A549 (cell line): Measurements from ENCODE around the gene GMDS. TPM values are rescaled to one million over a fixed set of nuclear protein-coding genes. Genes with fewer than 3 reads are reported as not detected.
"Not testable (repeated sequence)": the region's sequence is repeated elsewhere in the genome, so short reads cannot be mapped to it uniquely, and the experiment has no call there.

Experiments
- ATAC-seq, 2 experiments: fragments of 200-7000 bp in 1 of 2; fragments of >200 bp in 1 of 2; cut with Nextera tagmentation in 1 of 2; cut with Tn5 transposase in 1 of 2; 3 replicates each; pipeline versions ENCODE4 v1.8.0 to v1.9.1; 2018 to 2020; ENCODE audit warnings: mild to moderate bottlenecking in 1 of 2, moderate library complexity in 1 of 2
- CTCF ChIA-PET: fragments of 300-600 bp; sonication (Branson Sonifier 250); formaldehyde crosslinking; extraction: SDS; loops from one replicate; lab custom pipeline; 2021; ENCODE audit warnings: antibody characterized with exemption, inconsistent platforms; lab: Yijun Ruan, JAX
- POLR2A ChIA-PET: fragments of 350-600 bp; formaldehyde crosslinking; extraction: SDS; loops from one replicate; lab custom pipeline; 2021; ENCODE audit warnings: antibody characterized with exemption, inconsistent platforms; lab: Yijun Ruan, JAX
- DNase-seq, 2 experiments: peaks; one replicate each; pipeline versions ENCODE4 v3.0.0 to v3.0.0-alpha.2; 2011 to 2016; ENCODE audit warnings: low read depth in 1 of 2, low spot score in 1 of 2
- FAIRE-seq: peaks from 2 replicates; lab custom pipeline; 2011; peaks lifted over from hg19 to GRCh38; lab: Jason Lieb, UNC
- H3K27ac ChIP-seq, 2 experiments: fragments of >200 bp; sonication (Bioruptor Twin); formaldehyde crosslinking; 3 replicates each; pipeline ENCODE4 v1.5.1; 2016 to 2017
- H3K4me1 ChIP-seq: fragments of >200 bp; sonication (Bioruptor Twin); formaldehyde crosslinking; 3 replicates; pipeline ENCODE4 v1.6.1; 2016
- H3K4me2 ChIP-seq: fragments of >200 bp; sonication (Bioruptor Twin); formaldehyde crosslinking; 3 replicates; pipeline ENCODE4 v1.6.1; 2016
- H3K4me3 ChIP-seq: fragments of >200 bp; sonication (Bioruptor Twin); formaldehyde crosslinking; 3 replicates; pipeline ENCODE4 v1.5.1; 2016
- H3K9me3 ChIP-seq: fragments of >200 bp; sonication (Bioruptor Twin); formaldehyde crosslinking; 3 replicates; pipeline ENCODE4 v1.6.1; 2016
- BHLHE40 ChIP-seq: IDR thresholded peaks from 2 replicates; pipeline ENCODE4 v1.6.1; 2012; ENCODE audit warnings: low read depth, low read length, inconsistent platforms
- CBX2 ChIP-seq: fragments of 200-600 bp; sonication (generic); IDR thresholded peaks from 2 replicates; pipeline ENCODE4 v1.6.1; 2016; ENCODE audit warnings: low read depth, mild to moderate bottlenecking, borderline replicate concordance
- CBX8 ChIP-seq: fragments of 200-600 bp; sonication (generic); IDR thresholded peaks from 2 replicates; pipeline ENCODE4 v1.6.1; 2016
- CEBPB ChIP-seq, 2 experiments: fragments of >200 bp in 1 of 2; sonication (Bioruptor Twin) in 1 of 2; formaldehyde crosslinking in 1 of 2; IDR thresholded peaks; 2 replicates each; pipeline ENCODE4 v1.6.1; 2012 to 2016
- CHD2 ChIP-seq: fragments of 150-350 bp; IDR thresholded peaks from 2 replicates; pipeline ENCODE4 v1.6.1; 2014; ENCODE audit warnings: low read length; ENCODE audit not compliant: partially characterized antibody
- FOSL2 ChIP-seq, 2 experiments: fragments of 450-650 bp in 1 of 2; fragments of >200 bp in 1 of 2; sonication (Bioruptor Twin) in 1 of 2; formaldehyde crosslinking; IDR thresholded peaks; 2 replicates each; pipeline versions ENCODE4 v1.5.0 to v1.6.1; 2016 to 2020; ENCODE audit warnings: mild to moderate bottlenecking in 1 of 2, moderate library complexity in 1 of 2
- FOXS1 ChIP-seq: fragments of 250-450 bp; sonication (Bioruptor Pico); IDR thresholded peaks from 2 replicates; pipeline ENCODE4 v1.5.0; 2020; ENCODE audit warnings: mild to moderate bottlenecking, moderate library complexity
- HOXA7 ChIP-seq: fragments of 250-450 bp; sonication (Bioruptor Pico); IDR thresholded peaks from 2 replicates; pipeline ENCODE4 v1.5.0; 2020; ENCODE audit warnings: mild to moderate bottlenecking, moderate library complexity
- KDM1A ChIP-seq: fragments of 200-600 bp; sonication (generic); IDR thresholded peaks from 2 replicates; pipeline ENCODE4 v1.6.1; 2016; ENCODE audit warnings: low read depth, mild to moderate bottlenecking
- KDM5A ChIP-seq: fragments of 200-600 bp; sonication (generic); IDR thresholded peaks from 2 replicates; pipeline ENCODE4 v1.6.1; 2016; ENCODE audit warnings: antibody characterized with exemption, mild to moderate bottlenecking
- MAFK ChIP-seq: fragments of 450-650 bp; IDR thresholded peaks from 2 replicates; pipeline ENCODE4 v1.6.1; 2014; ENCODE audit not compliant: partially characterized antibody
- MAZ ChIP-seq: fragments of 150-350 bp; IDR thresholded peaks from 2 replicates; pipeline ENCODE4 v1.6.1; 2014; ENCODE audit warnings: antibody characterized with exemption, low read depth, low read length, borderline replicate concordance
- NFE2L2 ChIP-seq: fragments of 150-350 bp; conservative IDR thresholded peaks from 2 replicates; pipeline ENCODE4 v1.6.1; 2014; ENCODE audit warnings: low read length
- PHF8 ChIP-seq: fragments of 200-600 bp; sonication (generic); IDR thresholded peaks from 2 replicates; pipeline ENCODE4 v1.6.1; 2016; ENCODE audit warnings: low read depth, mild to moderate bottlenecking, antibody characterized with exemption, moderate library complexity, borderline replicate concordance
- POLR2A ChIP-seq: IDR thresholded peaks from 2 replicates; pipeline ENCODE4 v1.6.1; 2012; ENCODE audit warnings: mild to moderate bottlenecking, low read length
- POLR2AphosphoS2 ChIP-seq: conservative IDR thresholded peaks from 2 replicates; pipeline ENCODE4 v1.6.1; 2012; ENCODE audit warnings: low read length, improper control_type of control experiment, inconsistent platforms
- RCOR1 ChIP-seq: fragments of 150-350 bp; IDR thresholded peaks from 2 replicates; pipeline ENCODE4 v1.6.1; 2014; ENCODE audit warnings: antibody characterized with exemption, low read length, low read depth
- SMC3 ChIP-seq: fragments of >200 bp; sonication (Bioruptor Twin); formaldehyde crosslinking; IDR thresholded peaks from 3 replicates; pipeline ENCODE4 v1.6.1; 2018; ENCODE audit warnings: inconsistent platforms
- SREBF2 ChIP-seq: fragments of 450-650 bp; IDR thresholded peaks from 2 replicates; pipeline ENCODE4 v1.6.1; 2014; ENCODE audit warnings: mild to moderate bottlenecking, moderate library complexity
- ZNF302 ChIP-seq: fragments of 250-450 bp; sonication (Bioruptor Pico); IDR thresholded peaks from 2 replicates; pipeline ENCODE4 v1.9.0; 2021; ENCODE audit warnings: inconsistent platforms, mild to moderate bottlenecking, moderate library complexity
- WGBS: methylation state at CpG from one replicate; pipeline ENCODE4 v1.1.6; 2017; ENCODE audit errors: missing lambda C conversion rate; 5-methylcytosine and 5-hydroxymethylcytosine counted together
- polyA plus RNA-seq, 4 experiments: library from polyadenylated mRNA; depleted of rRNA in 3 of 4; stranded (reverse); fragments of >200 nt; fragmentation: RNase III in 1 of 4; extraction: RNeasy Plus Mini Kit Qiagen cat#74134 plus additional on column Dnase treatment in 1 of 4; gene quantifications; 2 replicates in 3 of 4; 3 replicates in 1 of 4; pipeline ENCODE4 v1.2.3, GENCODE V29; 2011 to 2017
- TF ChIP-seq, protein P1 (sequence below): fragments of 150-350 bp; IDR thresholded peaks from 2 replicates; pipeline ENCODE4 v1.6.1; 2014; ENCODE audit warnings: low read depth, mild to moderate bottlenecking, low read length
- TF ChIP-seq, protein P2 (sequence below): IDR thresholded peaks from 2 replicates; pipeline ENCODE4 v1.6.1; 2012; ENCODE audit warnings: low read depth, borderline replicate concordance
- TF ChIP-seq, protein P3 (sequence below): fragments of >200 bp; sonication (Bioruptor Twin); formaldehyde crosslinking; IDR thresholded peaks from 2 replicates; pipeline ENCODE4 v1.6.1; 2016
- TF ChIP-seq, protein P4 (sequence below): IDR thresholded peaks from 2 replicates; pipeline ENCODE4 v1.6.1; 2012
- TF ChIP-seq, protein P5 (sequence below): fragments of 450-650 bp; IDR thresholded peaks from 2 replicates; pipeline ENCODE4 v1.6.1; 2014; ENCODE audit warnings: antibody characterized with exemption
- TF ChIP-seq, protein P6 (sequence below): fragments of 200-600 bp; sonication (generic); IDR thresholded peaks from 2 replicates; pipeline ENCODE4 v1.6.1; 2016; ENCODE audit warnings: antibody characterized with exemption, mild to moderate bottlenecking, moderate library complexity

The GMDS gene
- polyA plus RNA-seq, 2 of the 4 experiments (the other 2 are of a cell fraction): 9.9 to 12.4 TPM

DNA sequence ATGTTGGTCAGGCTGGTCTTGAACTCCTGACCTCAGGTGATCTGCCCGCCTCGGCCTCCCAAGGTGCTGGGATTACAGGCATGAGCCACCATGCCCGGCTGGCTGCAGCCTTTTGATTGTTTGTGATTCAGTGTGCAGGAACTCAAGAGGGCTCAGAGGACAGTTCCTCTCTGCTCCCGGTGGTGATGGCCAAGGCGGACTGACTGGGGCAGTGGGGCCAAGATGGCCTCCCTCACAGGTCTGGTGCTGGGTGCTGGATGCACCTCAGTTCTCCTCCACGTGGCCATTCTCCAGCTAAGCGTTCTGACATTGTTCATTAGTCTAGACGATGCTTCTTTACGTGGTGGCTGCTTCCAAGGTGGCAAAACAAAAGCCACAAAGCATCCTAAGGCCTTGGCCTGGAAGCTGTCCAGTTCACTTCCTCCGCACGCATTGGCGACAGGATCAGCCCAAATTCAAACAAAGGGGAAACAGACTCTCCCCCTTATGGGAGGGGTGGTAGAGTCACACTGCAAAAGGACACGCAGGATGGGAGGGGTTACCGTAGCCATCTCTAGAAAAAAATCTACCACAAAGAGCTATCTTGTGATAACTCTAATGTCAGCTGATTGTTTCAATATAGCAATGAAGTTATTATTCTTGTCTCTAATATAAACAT is 488.8 kb downstream of the GMDS start (continued):
- TF ChIP-seq, protein P1, sequence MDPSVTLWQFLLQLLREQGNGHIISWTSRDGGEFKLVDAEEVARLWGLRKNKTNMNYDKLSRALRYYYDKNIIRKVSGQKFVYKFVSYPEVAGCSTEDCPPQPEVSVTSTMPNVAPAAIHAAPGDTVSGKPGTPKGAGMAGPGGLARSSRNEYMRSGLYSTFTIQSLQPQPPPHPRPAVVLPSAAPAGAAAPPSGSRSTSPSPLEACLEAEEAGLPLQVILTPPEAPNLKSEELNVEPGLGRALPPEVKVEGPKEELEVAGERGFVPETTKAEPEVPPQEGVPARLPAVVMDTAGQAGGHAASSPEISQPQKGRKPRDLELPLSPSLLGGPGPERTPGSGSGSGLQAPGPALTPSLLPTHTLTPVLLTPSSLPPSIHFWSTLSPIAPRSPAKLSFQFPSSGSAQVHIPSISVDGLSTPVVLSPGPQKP: no peak
- TF ChIP-seq SREBF2 (no peak), PHF8 (no peak), CHD2 (no peak), BHLHE40 (no peak), POLR2AphosphoS2 (no peak), KDM5A (no peak), KDM1A (no peak)

DNA sequence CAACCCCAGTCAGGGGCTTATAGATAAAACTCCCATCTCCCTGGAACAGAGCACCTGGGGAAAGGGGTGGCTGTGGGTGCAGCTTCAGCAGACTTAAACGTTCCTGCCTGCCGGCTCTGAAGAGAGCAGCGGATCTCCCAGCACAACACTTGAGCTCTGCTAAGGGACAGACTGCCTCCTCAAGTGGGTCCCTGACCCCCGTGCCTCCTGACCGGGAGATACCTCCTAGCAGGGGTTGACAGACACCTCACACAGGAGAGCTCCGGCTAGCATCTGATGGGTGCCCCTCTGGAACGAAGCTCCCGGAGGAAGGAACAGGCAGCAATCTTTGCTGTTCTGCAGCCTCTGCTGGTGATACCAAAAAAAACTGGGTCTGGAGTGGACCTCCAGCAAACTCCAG is 494.3 kb downstream of the GMDS start:
- H3K27ac ChIP-seq, FAIRE-seq, H3K4me3 ChIP-seq, H3K9me3 ChIP-seq, H3K4me2 ChIP-seq, POLR2A ChIA-PET, CTCF ChIA-PET, H3K4me1 ChIP-seq, ATAC-seq, DNase-seq: not testable (repeated sequence)
- WGBS: no CpG with 5 or more reads among the region's 8 CpGs

DNA sequence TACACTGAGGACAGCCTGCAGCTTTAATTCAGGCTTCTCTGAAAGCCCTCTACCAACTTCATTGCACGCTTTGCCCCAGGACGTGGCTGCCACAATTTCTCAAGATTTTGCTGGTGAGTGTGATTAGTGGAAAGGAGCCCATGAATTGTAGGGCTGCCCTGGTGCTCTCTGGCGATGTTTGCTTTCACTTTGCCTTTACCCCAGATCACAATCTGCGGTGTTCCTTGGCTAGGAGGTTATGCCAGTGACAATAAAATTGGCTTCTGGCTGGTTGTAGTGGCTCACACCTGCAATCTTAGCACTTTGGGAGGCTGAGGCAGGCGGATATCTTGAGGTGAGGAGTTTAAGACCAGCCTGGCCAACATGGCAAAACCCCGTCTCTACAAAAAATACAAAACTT is 496.4 kb downstream of the GMDS start:
- no peaks in the 10 kb centered on the region for H3K9me3 ChIP-seq
- TF ChIP-seq CBX8 (no peak), HOXA7 (CRISPR knock-in tag) (no peak), FOXS1 (no peak), RCOR1 (no peak), KDM5A (no peak), ZNF302 (CRISPR knock-in tag) (no peak), FOSL2 (IDR thresholded peaks at IDR 0.05) (no peak), FOSL2 (CRISPR knock-in tag; IDR thresholded peaks at IDR 0.05) (no peak), SMC3 (no peak), POLR2A (no peak), CBX2 (no peak), NFE2L2 (no peak), MAZ (no peak), CEBPB (IDR thresholded peaks at IDR 0.05) (no peak), MAFK (no peak)
- TF ChIP-seq, protein P2, sequence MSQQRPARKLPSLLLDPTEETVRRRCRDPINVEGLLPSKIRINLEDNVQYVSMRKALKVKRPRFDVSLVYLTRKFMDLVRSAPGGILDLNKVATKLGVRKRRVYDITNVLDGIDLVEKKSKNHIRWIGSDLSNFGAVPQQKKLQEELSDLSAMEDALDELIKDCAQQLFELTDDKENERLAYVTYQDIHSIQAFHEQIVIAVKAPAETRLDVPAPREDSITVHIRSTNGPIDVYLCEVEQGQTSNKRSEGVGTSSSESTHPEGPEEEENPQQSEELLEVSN: no peak
- TF ChIP-seq, protein P3, sequence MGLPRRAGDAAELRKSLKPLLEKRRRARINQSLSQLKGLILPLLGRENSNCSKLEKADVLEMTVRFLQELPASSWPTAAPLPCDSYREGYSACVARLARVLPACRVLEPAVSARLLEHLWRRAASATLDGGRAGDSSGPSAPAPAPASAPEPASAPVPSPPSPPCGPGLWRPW: no peak
- TF ChIP-seq, protein P4, sequence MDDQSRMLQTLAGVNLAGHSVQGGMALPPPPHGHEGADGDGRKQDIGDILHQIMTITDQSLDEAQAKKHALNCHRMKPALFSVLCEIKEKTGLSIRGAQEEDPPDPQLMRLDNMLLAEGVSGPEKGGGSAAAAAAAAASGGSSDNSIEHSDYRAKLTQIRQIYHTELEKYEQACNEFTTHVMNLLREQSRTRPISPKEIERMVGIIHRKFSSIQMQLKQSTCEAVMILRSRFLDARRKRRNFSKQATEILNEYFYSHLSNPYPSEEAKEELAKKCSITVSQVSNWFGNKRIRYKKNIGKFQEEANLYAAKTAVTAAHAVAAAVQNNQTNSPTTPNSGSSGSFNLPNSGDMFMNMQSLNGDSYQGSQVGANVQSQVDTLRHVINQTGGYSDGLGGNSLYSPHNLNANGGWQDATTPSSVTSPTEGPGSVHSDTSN: no peak
- TF ChIP-seq, protein P5, sequence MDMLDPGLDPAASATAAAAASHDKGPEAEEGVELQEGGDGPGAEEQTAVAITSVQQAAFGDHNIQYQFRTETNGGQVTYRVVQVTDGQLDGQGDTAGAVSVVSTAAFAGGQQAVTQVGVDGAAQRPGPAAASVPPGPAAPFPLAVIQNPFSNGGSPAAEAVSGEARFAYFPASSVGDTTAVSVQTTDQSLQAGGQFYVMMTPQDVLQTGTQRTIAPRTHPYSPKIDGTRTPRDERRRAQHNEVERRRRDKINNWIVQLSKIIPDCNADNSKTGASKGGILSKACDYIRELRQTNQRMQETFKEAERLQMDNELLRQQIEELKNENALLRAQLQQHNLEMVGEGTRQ: no peak
- TF ChIP-seq, protein P6, sequence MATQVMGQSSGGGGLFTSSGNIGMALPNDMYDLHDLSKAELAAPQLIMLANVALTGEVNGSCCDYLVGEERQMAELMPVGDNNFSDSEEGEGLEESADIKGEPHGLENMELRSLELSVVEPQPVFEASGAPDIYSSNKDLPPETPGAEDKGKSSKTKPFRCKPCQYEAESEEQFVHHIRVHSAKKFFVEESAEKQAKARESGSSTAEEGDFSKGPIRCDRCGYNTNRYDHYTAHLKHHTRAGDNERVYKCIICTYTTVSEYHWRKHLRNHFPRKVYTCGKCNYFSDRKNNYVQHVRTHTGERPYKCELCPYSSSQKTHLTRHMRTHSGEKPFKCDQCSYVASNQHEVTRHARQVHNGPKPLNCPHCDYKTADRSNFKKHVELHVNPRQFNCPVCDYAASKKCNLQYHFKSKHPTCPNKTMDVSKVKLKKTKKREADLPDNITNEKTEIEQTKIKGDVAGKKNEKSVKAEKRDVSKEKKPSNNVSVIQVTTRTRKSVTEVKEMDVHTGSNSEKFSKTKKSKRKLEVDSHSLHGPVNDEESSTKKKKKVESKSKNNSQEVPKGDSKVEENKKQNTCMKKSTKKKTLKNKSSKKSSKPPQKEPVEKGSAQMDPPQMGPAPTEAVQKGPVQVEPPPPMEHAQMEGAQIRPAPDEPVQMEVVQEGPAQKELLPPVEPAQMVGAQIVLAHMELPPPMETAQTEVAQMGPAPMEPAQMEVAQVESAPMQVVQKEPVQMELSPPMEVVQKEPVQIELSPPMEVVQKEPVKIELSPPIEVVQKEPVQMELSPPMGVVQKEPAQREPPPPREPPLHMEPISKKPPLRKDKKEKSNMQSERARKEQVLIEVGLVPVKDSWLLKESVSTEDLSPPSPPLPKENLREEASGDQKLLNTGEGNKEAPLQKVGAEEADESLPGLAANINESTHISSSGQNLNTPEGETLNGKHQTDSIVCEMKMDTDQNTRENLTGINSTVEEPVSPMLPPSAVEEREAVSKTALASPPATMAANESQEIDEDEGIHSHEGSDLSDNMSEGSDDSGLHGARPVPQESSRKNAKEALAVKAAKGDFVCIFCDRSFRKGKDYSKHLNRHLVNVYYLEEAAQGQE: no peak
- DNase-seq (no peak), FAIRE-seq (no peak), ATAC-seq (no peak)
- CTCF ChIA-PET: no interaction called here
- H3K27ac ChIP-seq: no peak overlapping the region
- H3K4me3 ChIP-seq: no peak overlapping the region
- no peaks in the 10 kb centered on the region for H3K4me1 ChIP-seq
- POLR2A ChIA-PET: no interaction called here
- no peak overlapping the region for H3K4me2 ChIP-seq
- WGBS: 91% methylated on average over 4 of the region's 6 CpGs
